HG02798 (cell line): Measurements from ENCODE around the gene SNX25.
"Not testable (repeated sequence)": the region's sequence is repeated elsewhere in the genome, so short reads cannot be mapped to it uniquely, and the experiment has no call there.

Source experiments
- ATAC-seq: cut with Tn5 transposase; IDR thresholded peaks from one replicate; pipeline ENCODE4 v1.9.1; 2021; ENCODE audit warnings: mild to moderate bottlenecking; ENCODE audit not compliant: unreplicated experiment, poor library complexity

The SNX25 gene

DNA sequence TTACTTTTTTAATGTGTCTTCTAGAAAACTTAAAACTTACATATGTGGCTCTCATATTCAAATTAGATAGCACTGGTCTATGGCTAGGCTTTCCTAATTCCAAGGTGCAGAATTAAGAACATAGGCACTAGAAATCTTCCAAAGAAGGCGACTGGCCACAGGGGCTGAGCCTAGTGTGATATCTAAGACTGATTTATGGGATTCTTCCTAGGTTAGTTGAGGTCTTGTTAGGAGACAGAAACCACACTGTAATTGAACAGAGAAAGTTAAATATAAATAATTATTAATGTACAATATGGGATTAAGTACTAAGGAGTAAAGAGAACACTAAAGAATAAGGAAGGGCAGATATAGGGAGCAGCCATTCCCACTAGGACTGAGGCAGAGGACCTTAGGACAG is 48.3 kb downstream of the SNX25 start:
- ATAC-seq: no peak

- not testable (repeated sequence) for ATAC-seq
Observed at GRCh38 chr4:185258741-185259140, 49.3 kb downstream of the SNX25 start.

DNA sequence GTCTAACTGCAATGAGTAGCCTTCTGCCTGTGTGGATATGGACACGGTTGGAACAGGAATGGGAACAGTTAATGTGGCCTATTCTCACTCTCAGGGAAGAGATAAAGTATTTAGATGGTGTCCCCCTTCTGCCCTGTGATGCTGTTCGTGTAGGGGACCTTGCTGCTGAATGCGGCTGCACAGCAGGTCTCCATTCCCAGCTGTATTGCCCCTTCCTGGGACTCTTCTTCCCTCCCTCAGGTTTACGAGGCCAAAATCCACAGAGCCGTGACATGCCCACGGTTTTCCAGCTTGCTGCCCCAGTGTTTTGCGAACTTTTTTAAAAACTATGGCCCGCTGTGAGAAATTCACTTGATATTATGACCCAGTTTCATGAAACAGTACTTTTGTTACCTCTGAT is 50.3 kb downstream of the SNX25 start:
- no peak for ATAC-seq

DNA sequence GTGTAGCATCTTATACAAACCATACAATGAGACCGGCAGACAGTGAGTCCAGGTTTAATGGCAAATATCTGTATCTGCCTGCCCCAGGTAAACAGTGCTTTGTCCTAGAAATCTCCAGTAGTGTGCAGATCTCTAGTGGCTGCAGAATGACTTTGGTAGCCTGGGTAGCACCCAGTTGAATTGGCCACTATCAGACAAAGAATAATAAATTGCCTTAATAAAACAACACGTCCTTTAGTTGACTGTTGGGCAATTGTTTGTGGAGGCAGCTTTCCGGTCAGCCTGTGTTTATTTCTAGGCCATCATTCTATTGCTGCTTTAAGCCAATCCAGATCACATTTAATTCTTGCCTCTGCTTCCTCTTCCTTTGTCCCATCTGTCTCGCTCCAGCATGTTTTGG is 52.5 kb downstream of the SNX25 start:
- no peak for ATAC-seq

DNA sequence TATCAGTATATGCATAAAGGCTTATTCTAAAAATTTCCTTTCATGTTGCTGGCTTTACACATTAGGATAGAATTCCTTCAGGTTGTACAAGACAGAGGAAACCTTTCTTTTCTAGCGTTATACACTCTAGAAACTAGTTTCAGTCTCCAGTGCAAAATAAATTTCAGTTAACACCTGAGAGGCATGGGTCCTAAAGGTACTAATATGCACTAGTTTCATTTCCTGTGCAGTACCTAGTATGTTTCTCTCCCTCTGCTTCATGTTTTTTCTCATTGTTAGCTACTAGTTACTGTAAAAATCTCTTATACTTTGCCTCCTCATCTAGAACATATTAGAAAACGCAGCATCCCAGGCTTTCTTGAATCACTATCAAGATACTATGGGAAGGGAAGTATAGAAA is 54.0 kb downstream of the SNX25 start:
- peak; percentile 73 for ATAC-seq

GRCh38 chr4:185265942-185266341 is 56.5 kb downstream of the SNX25 start:
- peak; percentile 78 for ATAC-seq

DNA sequence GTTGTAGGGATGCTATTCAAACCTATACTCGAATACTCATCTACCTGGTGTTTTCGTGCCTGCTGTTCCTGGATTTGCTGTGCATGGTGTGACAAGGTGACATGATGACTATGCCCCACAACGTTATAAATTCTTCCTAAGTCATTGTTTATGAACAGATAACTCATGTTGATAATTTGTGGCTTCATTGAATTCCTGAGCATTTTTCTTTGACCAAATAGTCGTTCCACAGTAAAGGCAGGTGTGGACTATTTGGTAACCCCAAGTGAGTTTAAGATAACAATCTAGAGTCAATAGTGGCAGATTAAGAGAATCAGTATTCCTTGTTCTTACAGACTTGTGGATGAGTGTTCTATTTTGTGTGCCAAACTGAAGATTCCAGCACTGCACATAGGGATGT is 59.9 kb downstream of the SNX25 start:
- ATAC-seq: no peak

DNA sequence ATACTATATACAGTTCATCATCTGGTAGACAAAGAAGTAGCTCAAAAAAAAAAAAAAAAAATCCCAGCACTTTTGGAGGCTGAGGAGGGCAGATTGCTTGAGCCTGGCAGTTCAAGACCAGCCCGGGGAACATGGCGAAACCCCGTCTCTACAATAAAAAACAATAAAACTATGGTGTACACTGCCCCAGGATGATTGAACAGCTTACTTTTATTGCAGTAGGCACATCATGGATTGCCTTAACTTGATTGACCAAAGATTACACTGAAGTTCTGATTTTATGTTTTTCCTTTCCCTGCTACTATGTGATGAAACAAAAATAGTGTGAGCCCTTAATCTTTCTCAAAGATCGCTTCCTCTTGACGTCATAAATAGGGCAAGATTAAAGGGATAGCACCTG is 60.6 kb downstream of the SNX25 start:
- no peak for ATAC-seq

DNA sequence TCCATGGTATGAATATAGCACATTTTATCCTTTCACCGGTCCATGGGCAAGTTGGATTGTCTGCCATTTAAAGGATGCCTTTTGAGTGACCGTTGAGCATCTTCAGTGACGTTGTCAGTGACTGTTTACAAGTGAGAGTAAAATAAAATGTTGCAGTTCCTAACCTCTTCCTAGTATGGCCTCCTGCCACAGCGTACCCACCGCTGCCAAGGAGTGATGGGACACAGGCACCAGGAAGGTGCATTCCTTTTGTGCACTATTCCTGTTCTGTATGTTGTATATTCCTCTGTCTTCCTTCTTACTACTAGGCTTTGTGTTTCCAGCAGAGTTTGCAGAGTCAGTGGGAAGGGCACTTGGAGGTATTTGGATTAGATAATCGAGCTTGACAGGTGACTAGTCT is 61.5 kb downstream of the SNX25 start:
- ATAC-seq: no peak

DNA sequence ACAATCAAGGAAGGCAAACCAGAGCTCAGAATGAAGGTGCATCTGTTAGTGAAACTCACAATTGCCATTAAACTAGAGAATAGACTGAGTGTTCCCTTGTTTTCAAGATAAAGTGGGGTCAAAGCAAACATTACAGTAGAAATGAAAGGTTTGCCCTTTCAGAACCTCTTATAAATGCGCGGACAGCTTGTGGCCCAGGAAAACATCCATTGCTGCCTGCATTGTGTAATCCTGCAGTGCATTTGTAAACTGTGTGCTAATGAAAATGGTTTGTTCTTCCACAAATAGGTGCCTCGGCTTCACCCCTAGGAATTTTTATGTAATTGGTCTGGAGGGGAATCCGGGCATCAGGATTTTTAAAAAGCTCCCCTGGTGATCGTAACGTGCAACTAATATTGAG is 62.8 kb downstream of the SNX25 start:
- no peak for ATAC-seq

- no peak for ATAC-seq
Observed at GRCh38 chr4:185275501-185275900, 66.1 kb downstream of the SNX25 start.

GRCh38 chr4:185276036-185276435 is 66.6 kb downstream of the SNX25 start:
- ATAC-seq: no peak

DNA sequence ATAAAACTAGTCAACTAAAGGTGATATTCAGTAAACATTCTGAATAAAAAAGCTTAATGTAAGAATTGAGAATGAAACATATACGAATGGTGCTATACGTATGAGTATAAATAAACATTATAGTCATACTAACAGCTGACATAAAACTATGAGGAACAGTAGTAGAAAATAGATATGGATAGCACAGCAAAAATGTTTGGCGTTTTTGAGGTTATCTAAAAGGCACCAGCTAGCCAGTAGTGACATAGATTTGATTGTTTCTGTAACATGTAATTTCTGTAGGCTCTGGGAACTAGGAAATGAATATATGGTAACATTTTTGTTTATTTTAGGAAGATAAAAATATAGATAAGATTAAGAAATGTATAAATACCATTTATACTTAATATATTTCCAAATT is 69.3 kb downstream of the SNX25 start:
- no peak for ATAC-seq

- no peak for ATAC-seq
Observed at GRCh38 chr4:185280608-185281007, 71.2 kb downstream of the SNX25 start.

- ATAC-seq: no peak
Observed at GRCh38 chr4:185282968-185283367, 73.6 kb downstream of the SNX25 start.

DNA sequence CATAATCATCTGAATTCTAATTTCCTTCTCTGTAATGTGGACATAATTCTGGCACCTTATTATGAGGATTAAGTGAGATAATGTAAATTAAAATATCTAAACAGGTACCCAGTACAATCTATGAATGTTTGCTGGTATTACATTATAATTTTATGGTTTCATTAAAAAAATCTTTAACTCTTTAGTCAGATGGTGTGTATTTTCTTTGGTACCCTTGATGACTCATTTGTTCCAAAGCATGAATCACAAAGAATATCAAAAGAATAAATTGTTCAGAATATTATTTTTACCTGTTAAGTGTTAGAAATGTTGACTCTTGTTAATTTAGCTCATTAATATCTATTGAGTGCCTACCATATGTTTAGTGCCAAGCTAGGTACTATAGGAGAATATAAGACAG is 74.3 kb downstream of the SNX25 start:
- ATAC-seq: no peak

GRCh38 chr4:185285632-185286393 is 76.4 kb downstream of the SNX25 start:
- ATAC-seq: no peak

DNA sequence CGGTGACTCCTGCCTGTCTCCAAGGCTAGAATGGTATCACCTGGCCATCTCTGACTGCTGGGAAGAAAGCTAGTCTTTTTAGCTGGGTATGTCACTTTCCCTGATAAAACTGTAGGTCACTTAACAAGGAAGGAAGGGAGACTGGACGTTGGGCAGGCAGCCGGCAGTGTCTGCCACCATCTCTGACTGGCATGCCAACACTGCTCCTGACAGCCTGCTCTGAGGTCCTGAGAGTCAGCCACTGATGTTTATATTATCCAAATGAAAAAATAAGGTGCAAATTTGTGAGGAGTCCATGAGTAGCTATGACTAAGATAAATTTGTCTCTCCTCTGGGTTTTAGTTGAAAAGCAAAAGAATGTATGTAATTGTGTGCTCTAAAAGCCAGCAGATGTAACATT is 77.2 kb downstream of the SNX25 start:
- ATAC-seq: no peak

DNA sequence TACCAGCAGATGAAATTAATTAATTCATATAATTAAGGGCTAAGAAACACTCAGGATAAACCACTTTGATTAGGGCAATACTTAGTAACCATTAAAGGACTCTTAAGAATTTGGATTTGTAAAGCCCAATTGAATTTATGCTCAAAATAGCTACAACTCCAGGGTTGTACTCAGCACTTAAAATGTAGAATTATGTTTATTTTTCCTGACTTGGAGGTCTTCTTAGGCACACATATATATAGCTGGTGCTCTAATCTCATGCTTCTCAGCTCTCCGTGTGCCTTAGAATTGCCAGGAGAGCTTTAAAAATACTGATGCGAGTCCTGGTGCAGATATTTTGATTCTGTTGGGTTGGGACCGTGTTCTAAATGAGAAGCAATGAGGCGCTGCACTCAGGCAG is 77.6 kb downstream of the SNX25 start:
- ATAC-seq: no peak

DNA sequence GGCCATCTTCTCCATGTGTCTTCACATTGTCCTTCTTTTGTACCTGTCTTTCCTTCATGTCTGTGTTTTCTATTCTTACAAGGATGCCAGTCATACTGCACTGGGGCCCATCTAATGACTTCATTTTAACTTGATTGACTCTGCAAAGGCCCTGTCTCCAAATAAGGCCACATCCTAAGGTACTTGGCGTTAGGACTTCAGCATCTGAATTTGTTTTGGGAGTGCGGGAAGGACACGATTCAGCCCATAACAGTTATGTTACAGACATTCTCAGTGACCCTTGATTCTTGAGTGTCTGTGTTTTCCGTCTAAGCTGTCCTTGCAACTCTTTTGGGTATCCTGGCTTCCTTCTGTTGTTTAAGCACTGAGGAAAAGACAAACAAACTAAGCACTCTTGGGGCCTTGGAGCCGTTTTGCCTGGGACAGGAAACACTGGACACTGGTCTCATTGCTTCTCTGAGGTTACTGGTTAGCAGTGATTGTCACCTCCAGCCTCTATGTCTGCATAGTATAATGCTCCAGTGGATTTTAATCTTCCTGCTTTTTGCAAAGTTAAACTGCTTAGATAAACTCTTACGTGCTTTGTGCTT is 80.7 kb downstream of the SNX25 start:
- ATAC-seq: no peak

DNA sequence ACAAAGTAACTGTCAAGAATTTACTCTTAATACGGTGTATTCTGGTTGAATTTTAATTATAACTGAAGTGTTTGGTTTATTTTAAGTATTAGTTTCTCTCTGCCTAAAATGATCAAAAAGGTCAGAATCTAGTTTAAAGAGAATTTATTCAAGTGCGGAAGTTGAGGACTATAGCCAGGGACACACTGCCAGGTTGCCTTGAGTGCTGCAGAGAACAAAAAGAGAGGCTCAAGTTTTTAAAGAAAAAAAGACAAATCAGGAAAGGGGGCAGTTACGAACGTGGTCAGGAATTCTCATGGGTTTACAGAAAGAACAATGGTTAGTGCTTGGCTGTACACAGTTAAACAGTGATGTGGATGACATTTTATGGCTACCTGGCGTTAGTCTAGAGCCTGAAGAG is 81.3 kb downstream of the SNX25 start:
- no peak for ATAC-seq

DNA sequence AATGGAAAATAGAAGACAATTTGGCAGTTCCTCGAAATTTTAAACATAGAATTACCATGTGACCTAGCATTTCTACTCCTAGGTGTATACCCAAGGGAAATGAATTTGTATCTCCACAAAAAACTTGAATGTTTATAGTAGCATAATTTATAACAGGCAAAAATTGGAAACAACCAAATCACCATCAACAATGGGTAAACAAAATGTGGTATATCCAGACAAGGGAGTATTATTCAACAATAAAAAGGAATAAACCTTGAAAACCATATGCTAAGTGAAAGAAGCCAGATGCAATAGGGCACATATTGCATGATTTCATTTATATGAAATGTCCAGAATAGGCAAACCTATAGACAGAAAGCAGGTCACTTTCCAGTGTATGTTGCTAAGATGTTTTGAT is 83.8 kb downstream of the SNX25 start:
- no peak for ATAC-seq
